HEK293 (cell line): ENCODE measurements around the gene MADCAM1.

ENCODE experiments used
- CTCF ChIA-PET: fragments of 350-600 bp; formaldehyde crosslinking; extraction: SDS; loops from one replicate; lab custom pipeline; 2021; ENCODE audit warnings: antibody characterized with exemption; lab: Yijun Ruan, JAX
- POLR2A ChIA-PET: fragments of 300-600 bp; formaldehyde crosslinking; extraction: SDS; loops from one replicate; lab custom pipeline; 2020; ENCODE audit warnings: antibody characterized with exemption, inconsistent platforms; lab: Yijun Ruan, JAX
- H3K27ac ChIP-seq: fragments of 200-500 bp; sonication (Bioruptor generic); 2 replicates; pipeline ENCODE4 v1.5.1; 2014; ENCODE audit warnings: low read depth, low read length, control low read depth, inconsistent platforms; ENCODE audit errors: extremely low read depth
- H3K36me3 ChIP-seq, 2 experiments: fragments of 200-500 bp in 1 of 2; sonication (Bioruptor generic) in 1 of 2; 1 replicate in 1 of 2; 2 replicates in 1 of 2; pipeline ENCODE4 v1.5.1; 2014 to 2017; ENCODE audit warnings: inconsistent platforms in 2 of 2, low read length in 2 of 2; ENCODE audit not compliant: control insufficient read depth in 2 of 2, insufficient read depth in 1 of 2
- H3K4me1 ChIP-seq: fragments of 200-500 bp; sonication (Bioruptor generic); 2 replicates; pipeline ENCODE4 v1.5.1; 2014; ENCODE audit warnings: mild to moderate bottlenecking, low read length, inconsistent platforms; ENCODE audit not compliant: control insufficient read depth, insufficient read depth
- H3K4me3 ChIP-seq: 2 replicates; pipeline ENCODE4 v1.5.1; 2011; ENCODE audit warnings: low read depth, mild to moderate bottlenecking, control low read depth, low read length, moderate library complexity
- H3K9me3 ChIP-seq: fragments of 200-500 bp; sonication (Bioruptor generic); 2 replicates; pipeline ENCODE4 v1.5.1; 2014; ENCODE audit warnings: low read depth, low read length, inconsistent platforms; ENCODE audit not compliant: control insufficient read depth, insufficient read depth
- BCL11B ChIP-seq: fragments of 450-650 bp; formaldehyde crosslinking; IDR thresholded peaks from 2 replicates; pipeline ENCODE4 v1.5.1; 2016; ENCODE audit warnings: low read depth, missing biosample characterization, missing genetic modification characterization
- GLI2 ChIP-seq: fragments of 450-650 bp; formaldehyde crosslinking; IDR thresholded peaks from 2 replicates; pipeline ENCODE4; 2017; ENCODE audit warnings: missing biosample characterization, missing genetic modification characterization, low read depth, borderline replicate concordance
- GLIS1 ChIP-seq: fragments of 450-650 bp; formaldehyde crosslinking; IDR thresholded peaks from 2 replicates; pipeline ENCODE4 v1.5.1; 2016; ENCODE audit warnings: missing biosample characterization, missing genetic modification characterization
- INSM2 ChIP-seq: fragments of 450-650 bp; formaldehyde crosslinking; IDR thresholded peaks from 2 replicates; pipeline ENCODE4 v1.5.1; 2016; ENCODE audit warnings: missing biosample characterization, missing genetic modification characterization
- KLF1 ChIP-seq: fragments of 450-650 bp; formaldehyde crosslinking; IDR thresholded peaks from 2 replicates; pipeline ENCODE4 v1.5.1; 2016; ENCODE audit warnings: missing biosample characterization, missing genetic modification characterization
- MEIS1 ChIP-seq: sonication (generic); formaldehyde crosslinking; IDR thresholded peaks from 2 replicates; pipeline ENCODE4 v1.8.1; 2022; ENCODE audit warnings: missing genetic modification reagents, mild to moderate bottlenecking, borderline replicate concordance
- MYNN ChIP-seq: fragments of 450-650 bp; formaldehyde crosslinking; IDR thresholded peaks from 2 replicates; pipeline ENCODE4 v1.5.1; 2016; ENCODE audit warnings: missing biosample characterization, missing genetic modification characterization, borderline replicate concordance
- PRDM6 ChIP-seq: fragments of 450-650 bp; formaldehyde crosslinking; IDR thresholded peaks from 2 replicates; pipeline ENCODE4 v1.5.1; 2017; ENCODE audit warnings: missing biosample characterization, missing genetic modification characterization
- RBAK ChIP-seq: fragments of 450-650 bp; formaldehyde crosslinking; IDR thresholded peaks from 2 replicates; pipeline ENCODE4 v1.5.1; 2016; ENCODE audit warnings: missing biosample characterization, missing genetic modification characterization
- ZBTB10 ChIP-seq: fragments of 450-650 bp; formaldehyde crosslinking; IDR thresholded peaks from 2 replicates; pipeline ENCODE4 v1.5.1; 2016; ENCODE audit warnings: missing biosample characterization, missing genetic modification characterization
- ZNF16 ChIP-seq: fragments of 450-650 bp; formaldehyde crosslinking; IDR thresholded peaks from 2 replicates; pipeline ENCODE4 v1.5.1; 2016; ENCODE audit warnings: low read depth, missing biosample characterization, missing genetic modification characterization
- ZNF174 ChIP-seq: fragments of 450-650 bp; formaldehyde crosslinking; IDR thresholded peaks from 2 replicates; pipeline ENCODE4 v1.5.0; 2017; ENCODE audit warnings: missing biosample characterization, mild to moderate bottlenecking, missing genetic modification characterization
- ZNF18 ChIP-seq: fragments of 450-650 bp; formaldehyde crosslinking; IDR thresholded peaks from 2 replicates; pipeline ENCODE4 v1.5.1; 2016; ENCODE audit warnings: missing biosample characterization, missing genetic modification characterization
- ZNF221 ChIP-seq: fragments of 450-650 bp; formaldehyde crosslinking; IDR thresholded peaks from 2 replicates; pipeline ENCODE4 v1.5.1; 2017; ENCODE audit warnings: missing biosample characterization, missing genetic modification characterization, borderline replicate concordance
- ZNF239 ChIP-seq: fragments of 450-650 bp; formaldehyde crosslinking; IDR thresholded peaks from 2 replicates; pipeline ENCODE4 v1.5.1; 2016; ENCODE audit warnings: missing biosample characterization, missing genetic modification characterization
- ZNF26 ChIP-seq: fragments of 450-650 bp; formaldehyde crosslinking; IDR thresholded peaks from 2 replicates; pipeline ENCODE4 v1.5.1; 2016; ENCODE audit warnings: missing biosample characterization, missing genetic modification characterization
- ZNF266 ChIP-seq: fragments of 450-650 bp; formaldehyde crosslinking; IDR thresholded peaks from 2 replicates; pipeline ENCODE4 v1.5.1; 2016; ENCODE audit warnings: missing biosample characterization, missing genetic modification characterization, low read depth
- ZNF354C ChIP-seq: fragments of 450-650 bp; formaldehyde crosslinking; IDR thresholded peaks from 2 replicates; pipeline ENCODE4 v1.5.1; 2016; ENCODE audit warnings: missing biosample characterization, missing genetic modification characterization, low read depth, borderline replicate concordance
- ZNF521 ChIP-seq: fragments of 450-650 bp; formaldehyde crosslinking; IDR thresholded peaks from 2 replicates; pipeline ENCODE4 v1.5.1; 2017; ENCODE audit warnings: missing biosample characterization, mild to moderate bottlenecking, missing genetic modification characterization
- ZNF571 ChIP-seq: fragments of 450-650 bp; formaldehyde crosslinking; IDR thresholded peaks from 2 replicates; pipeline ENCODE4 v1.5.0; 2017; ENCODE audit warnings: missing biosample characterization, missing genetic modification characterization
- ZNF596 ChIP-seq: fragments of 450-650 bp; IDR thresholded peaks from 2 replicates; pipeline ENCODE4 v1.5.0; 2018; ENCODE audit warnings: missing biosample characterization, mild to moderate bottlenecking, missing genetic modification characterization, moderate library complexity
- ZNF610 ChIP-seq: fragments of 450-650 bp; formaldehyde crosslinking; IDR thresholded peaks from 2 replicates; pipeline ENCODE4 v1.5.1; 2016; ENCODE audit warnings: missing biosample characterization, missing genetic modification characterization, borderline replicate concordance
- ZNF626 ChIP-seq: fragments of 450-650 bp; sonication (Bioruptor Pico); formaldehyde crosslinking; IDR thresholded peaks from 2 replicates; pipeline ENCODE4 v1.5.1; 2018; ENCODE audit warnings: missing biosample characterization, missing genetic modification characterization, inconsistent platforms

MADCAM1 gene

GRCh38 chr19:548886-549830 lies 52.9 kb downstream of the MADCAM1 start:
- no peak overlapping the region for H3K4me3 ChIP-seq
- POLR2A ChIA-PET = no interaction called here
- TF ChIP-seq ZNF18 (no peak), ZNF26 (tag by site-specific recombination) (no peak), ZNF521 (tag by site-specific recombination) (no peak), ZNF16 (tag by site-specific recombination) (no peak), ZNF174 (no peak), RBAK (tag by site-specific recombination) (no peak), INSM2 (tag by site-specific recombination) (no peak)
- TF ChIP-seq, all 188 proteins: peak for 0
- CTCF ChIA-PET = interaction anchor here (1.2 kb wide), 1 partner anchor 38 kb away, joined by 3 read pairs; no protein-coding TSS in a partner anchor
- H3K27ac ChIP-seq = no peak overlapping the region
- no peaks in the 10 kb centered on the region for H3K36me3 ChIP-seq
- no peaks in the 10 kb centered on the region for H3K9me3 ChIP-seq
- H3K4me1 ChIP-seq = no peaks in the 10 kb centered on the region

GRCh38 chr19:554817-555216 lies 58.5 kb downstream of the MADCAM1 start:
- ChIA-PET CTCF (interaction anchor here (0.5 to 1.6 kb wide), 2 partner anchors 44 to 109 kb away, joined by 3 to 4 read pairs; no protein-coding TSS in a partner anchor), POLR2A (interaction anchor here (0.7 to 2.7 kb wide), 4 partner anchors 23 to 48 kb away, joined by 3 to 17 read pairs (median 5); partner anchors contain the start of gene CDC34)
- no peaks in the 10 kb centered on the region for H3K36me3 ChIP-seq
- H3K4me3 ChIP-seq = no peak overlapping the region
- H3K4me1 ChIP-seq = 0 out of 2 replicates have a peak, but pooled peaks cover 3% of the 10 kb centered on the region
- no peaks in the 10 kb centered on the region for H3K9me3 ChIP-seq
- no peak overlapping the region for H3K27ac ChIP-seq
- TF ChIP-seq ZNF221 (tag by site-specific recombination) (no peak), ZNF266 (tag by site-specific recombination) (no peak), MEIS1 (CRISPR knock-in tag) (no peak), GLI2 (tag by site-specific recombination) (no peak), ZNF610 (tag by site-specific recombination) (no peak), ZNF596 (no peak), ZNF174 (no peak), ZBTB10 (tag by site-specific recombination) (no peak), PRDM6 (tag by site-specific recombination) (no peak), GLIS1 (tag by site-specific recombination) (no peak), ZNF626 (tag by site-specific recombination) (no peak), ZNF354C (no peak), KLF1 (tag by site-specific recombination) (no peak), MYNN (tag by site-specific recombination) (no peak), ZNF571 (tag by site-specific recombination) (no peak), ZNF239 (no peak), BCL11B (tag by site-specific recombination) (no peak)
